Stimulated activated CD8-positive, alpha-beta memory T cell treated with anti-CD3 and anti-CD28 coated beads, Interleukin-4, amount 100 ng/mL, for 24 hours (primary cell): Measurements from ENCODE around the gene FGF3.

Experiments
- DNase-seq: peaks from one replicate; pipeline ENCODE4 v3.0.0-alpha.2; 2020; ENCODE audit warnings: low read depth

Gene FGF3

DNA sequence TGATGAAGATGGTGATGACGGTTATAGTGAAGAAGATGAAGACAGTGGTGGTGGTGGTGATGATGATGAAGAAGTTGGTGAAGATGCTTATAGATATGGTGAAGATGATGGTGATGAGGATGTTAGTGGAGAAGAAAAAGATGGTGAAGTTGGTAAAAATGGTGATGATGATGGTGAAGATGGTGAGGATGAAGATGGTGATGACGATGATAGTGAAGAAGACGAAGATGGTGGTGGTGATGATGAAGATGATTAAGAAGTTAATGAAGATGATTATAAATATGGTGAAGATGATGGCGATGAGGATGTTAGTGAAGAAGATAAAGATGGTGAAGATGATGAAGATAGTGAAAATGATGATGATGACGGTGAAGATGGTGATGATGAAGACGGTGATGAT, 25.2 kb upstream of the FGF3 start:
- DNase-seq, result no peak

DNA sequence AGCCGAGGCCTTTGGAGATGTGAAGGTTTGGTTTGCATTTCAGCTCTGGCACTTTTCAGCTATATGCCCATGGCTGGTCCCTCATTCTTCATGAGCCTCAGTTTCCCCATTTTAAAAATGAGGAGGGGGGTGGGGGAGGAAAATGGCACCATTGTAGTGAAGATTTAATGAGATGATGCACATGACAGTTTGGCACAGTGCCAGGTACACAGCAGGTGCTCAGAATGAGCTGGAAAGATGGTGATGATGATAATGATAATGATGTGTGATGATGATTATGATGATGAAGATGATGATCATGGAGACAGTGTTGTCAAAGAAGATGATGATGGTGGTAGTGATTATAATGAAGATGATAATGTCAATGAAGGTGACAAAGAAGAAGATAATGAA, 24.3 kb upstream of the FGF3 start:
- DNase-seq, result no peak

DNA sequence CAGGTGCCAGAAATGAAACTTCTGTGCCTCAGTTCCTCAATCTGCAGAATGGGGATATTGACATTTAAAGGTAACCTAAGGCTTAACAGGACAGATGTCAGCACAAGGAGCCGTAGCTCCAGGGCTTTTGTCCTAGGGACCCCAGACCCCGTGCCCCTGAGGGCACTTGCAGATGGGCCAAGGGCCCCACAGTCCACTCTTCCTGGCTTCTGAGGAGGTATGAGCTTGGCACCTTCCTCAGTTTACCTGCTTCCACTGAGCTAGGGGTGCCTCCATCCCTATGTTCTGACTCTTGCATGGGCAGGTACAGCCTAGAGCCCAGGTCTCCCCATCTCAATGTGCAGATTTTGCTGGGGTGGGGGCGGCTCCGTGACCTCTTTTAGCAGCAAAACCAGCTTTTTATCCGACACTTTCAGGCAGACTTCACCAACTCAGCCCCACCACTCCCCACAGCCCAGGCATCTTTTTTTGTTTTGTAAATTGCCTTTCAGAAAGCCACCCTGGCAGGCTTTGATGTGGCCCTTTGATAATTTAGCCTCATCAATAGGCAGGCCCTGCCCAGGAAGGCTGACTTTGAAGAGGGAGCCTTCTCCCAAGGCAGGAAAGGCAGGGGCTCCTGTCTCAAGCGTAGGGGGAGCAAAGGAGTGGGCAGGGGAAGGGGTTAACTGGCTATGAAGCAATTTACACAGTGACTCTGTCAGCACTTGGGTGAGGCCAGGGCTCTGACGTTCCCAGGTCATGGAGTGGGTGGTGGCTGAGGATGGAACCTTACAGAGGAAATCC, 23.7 kb upstream of the FGF3 start:
- DNase-seq, result no peak

DNA sequence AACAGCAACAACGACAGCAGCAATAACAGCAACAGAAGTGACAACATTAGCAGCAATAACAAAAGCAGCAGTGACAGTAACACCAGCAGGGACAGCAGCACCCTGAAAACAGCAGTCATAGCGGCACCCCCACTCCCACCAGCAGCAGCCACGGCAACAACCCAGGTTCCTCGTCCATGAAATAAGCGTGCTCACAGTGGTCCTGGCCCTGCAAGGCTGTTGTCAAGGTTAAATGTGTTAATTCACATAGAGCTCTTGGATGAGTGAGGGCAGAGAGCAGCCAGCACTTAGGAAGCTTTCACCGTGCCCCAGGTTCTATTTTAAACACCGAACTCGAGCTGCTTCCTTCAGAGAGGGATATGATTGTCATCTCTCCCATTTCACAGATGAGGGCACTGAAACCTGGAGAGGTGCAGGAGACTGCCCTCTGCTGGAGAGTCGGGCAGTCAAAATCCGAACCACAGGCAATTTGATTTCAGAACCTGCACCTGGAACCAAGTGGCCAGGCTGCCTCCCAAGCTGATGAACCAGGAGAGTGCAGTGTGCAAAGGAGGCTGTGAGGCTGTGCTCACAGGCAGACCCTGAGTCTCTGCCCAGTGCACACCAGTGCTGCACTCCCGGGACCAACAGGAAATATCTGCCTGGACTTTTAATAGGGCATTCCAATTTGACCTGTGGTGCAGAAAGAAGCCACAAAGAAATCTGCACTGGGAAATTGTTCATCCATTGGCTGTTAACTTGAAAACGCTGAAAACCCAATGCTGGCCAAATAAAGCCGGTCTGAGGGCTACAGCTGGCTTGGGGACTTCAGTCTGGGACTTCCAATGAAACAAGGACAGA, 22.9 kb upstream of the FGF3 start:
- no peak for DNase-seq

- no peak for DNase-seq
Observed at GRCh38 chr11:69841170-69841858, 22.1 kb upstream of the FGF3 start.

GRCh38 chr11:69840371-69841169, 21.4 kb upstream of the FGF3 start:
- no peak for DNase-seq

GRCh38 chr11:69839516-69839915, 20.3 kb upstream of the FGF3 start:
- no peak for DNase-seq

DNA sequence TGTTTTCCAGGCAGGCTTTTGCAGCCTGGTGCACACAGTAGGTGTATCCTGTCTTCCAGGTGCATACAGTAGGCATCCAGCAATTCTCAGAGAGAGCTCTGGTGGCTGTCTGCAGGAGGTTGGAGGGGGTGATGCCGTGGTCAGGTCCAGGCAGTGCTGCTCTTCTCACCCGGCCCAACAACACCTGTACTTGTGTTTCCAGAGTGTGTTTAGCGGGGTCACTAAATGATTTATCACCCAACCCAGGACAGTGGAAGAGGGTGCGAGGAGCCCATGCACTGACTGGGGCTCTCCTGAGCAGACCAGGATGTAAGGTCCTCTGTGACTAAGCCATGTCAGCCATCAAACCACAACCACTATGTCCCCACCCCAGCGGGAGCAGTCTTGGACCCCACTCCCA, 18.6 kb upstream of the FGF3 start:
- DNase-seq, result no peak

GRCh38 chr11:69836401-69836800, 17.2 kb upstream of the FGF3 start:
- no peak for DNase-seq

GRCh38 chr11:69834811-69835800, 15.9 kb upstream of the FGF3 start:
- DNase-seq, result no peak

DNA sequence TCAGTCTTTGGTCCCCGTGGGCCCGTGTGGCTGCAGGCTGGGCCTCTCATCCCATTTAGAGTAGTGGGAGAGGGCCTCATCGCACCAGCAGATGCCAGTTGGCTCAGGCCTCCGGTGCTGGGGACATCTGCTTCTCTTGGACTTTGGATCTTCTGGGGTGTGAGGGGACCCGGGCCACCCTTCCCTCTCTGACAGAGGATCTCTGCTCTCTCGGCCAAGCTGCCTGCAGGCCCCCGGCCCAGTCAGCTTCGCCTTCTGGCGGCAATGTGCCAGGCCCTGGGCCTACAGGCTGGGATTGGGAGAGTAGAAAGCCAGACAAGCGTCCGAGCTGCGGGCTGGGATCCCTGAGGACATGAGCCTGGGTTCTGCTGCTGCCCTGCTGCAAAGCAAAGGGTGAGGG, 15.0 kb upstream of the FGF3 start:
- no peak for DNase-seq

- DNase-seq, result no peak
Observed at GRCh38 chr11:69832561-69833413, 13.6 kb upstream of the FGF3 start.

DNA sequence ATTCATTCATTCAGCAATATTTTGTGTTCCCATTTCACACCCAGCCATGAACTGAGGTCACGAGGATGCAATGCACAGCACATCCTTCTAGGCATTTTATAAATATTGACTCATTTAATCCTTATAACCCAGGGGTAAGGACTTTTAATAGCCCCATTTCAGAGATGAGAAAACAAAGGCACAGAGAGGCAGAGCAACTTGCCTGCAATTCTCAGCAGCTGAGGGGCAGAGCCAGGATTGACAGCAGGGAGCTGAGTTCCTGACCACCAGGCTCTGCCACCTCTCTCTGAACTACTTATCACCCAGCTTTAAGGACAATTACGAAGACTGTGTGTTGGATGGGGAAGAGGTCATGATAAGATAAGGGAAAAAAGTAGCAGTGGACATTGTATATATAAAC, 12.8 kb upstream of the FGF3 start:
- DNase-seq, result no peak

- DNase-seq, result no peak
Observed at GRCh38 chr11:69830086-69830485, 10.9 kb upstream of the FGF3 start.

DNA sequence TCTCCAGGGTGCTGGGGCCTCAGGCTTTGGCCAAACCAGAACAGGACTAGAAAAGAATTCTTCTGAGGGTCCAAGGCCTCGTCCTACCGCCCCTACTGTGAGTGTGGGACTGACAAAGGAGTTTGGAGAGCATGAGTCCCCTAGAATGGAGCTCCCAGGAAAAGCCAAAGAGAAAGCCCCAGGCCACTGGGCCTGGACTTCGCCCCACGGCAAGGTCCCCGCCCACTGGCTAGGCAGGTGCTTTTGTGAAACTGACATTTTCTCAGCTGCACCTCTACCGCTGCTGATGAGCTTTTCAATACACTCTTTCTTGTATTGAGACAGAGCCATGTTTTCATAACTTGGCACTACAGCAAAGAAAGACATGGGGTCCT, 9.7 kb upstream of the FGF3 start:
- no peak for DNase-seq

DNA sequence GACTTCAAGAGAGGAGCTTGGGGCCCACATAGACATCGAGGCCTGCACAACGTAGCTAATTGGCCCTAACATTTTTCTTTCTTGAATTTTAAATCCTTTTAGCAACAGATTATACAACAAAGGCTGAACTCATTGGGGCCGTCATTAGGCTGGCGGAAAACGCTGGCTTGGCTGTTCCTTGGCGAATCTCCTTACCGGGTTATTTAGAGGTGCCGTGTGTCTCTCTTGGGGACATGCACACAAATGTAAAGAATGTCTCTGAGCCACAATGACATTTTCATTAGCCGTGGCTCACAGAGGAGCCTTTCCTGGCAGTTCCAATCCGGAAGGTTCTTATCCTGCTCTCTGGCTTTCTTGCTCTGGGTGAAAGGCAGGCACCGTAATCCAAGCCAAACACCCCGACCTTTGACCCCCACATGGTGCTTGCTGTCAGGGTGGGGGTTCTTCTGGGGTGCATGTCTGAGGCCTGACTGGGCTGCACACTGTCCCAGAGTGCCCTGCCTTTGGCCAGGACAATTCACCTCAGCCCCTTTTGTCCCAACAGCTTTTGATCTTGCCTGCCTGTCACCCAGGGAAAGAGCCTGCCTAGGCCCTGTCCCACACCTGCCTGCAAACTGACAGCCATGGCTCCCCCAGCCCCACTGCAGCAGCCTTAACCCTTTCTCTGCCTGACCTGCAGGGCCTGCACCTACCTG, 9.2 kb upstream of the FGF3 start:
- no peak for DNase-seq

GRCh38 chr11:69826773-69827172, 7.6 kb upstream of the FGF3 start:
- DNase-seq, result no peak

DNA sequence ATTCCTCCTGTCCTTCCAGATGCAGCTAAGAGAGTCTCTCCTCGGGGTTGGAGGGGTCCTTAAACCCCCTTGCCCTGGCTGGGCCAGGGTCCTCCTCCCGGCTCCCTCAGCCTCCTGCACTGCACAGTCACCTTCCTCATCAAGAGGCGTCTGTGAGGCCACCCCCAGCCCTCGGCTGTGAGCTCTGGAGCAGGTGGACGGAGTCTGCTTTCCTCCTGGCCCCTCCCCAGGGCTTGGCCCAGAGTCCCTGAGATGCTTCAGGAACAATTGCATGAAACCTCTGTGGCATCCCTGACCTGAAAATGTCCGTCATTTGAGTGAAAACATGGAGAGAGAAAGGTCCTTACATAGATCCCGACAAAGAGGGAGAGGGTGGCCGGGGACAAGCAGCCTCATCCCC, 6.7 kb upstream of the FGF3 start:
- DNase-seq, result no peak
